ENCODE data around the gene ARVCF. TPM values are rescaled to one million over a fixed set of nuclear protein-coding genes. Genes with fewer than 3 reads are reported as not detected.

The ARVCF gene
- total and polyA plus RNA-seq, 9 of the 15 experiments (the other 6 are each of a cell fraction or from before 2014, with no cell fraction given): 0.03 to 97.4 (median 15.6) TPM

DNA sequence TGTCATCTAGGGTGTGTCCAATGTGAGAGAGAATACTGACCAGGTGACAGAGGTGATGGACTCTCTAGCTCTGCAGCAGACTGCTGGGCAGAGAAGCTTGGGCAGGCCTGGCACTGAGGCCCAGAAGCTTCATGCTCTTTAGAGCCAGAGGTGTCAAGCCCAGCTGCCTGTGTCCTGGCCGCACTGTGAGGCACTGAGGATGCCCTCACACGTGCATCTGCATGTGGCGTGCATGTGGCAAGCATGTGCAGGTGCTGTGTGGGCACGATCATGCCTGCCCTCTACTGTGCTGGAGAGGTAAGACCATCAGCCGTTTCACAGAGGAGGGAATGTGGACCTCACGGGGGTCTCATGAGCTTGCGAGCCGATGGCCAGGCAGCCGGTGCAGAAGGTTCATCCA lies 59.2 kb downstream of the ARVCF start (continued):
- TF ChIP-seq, protein P1, sequence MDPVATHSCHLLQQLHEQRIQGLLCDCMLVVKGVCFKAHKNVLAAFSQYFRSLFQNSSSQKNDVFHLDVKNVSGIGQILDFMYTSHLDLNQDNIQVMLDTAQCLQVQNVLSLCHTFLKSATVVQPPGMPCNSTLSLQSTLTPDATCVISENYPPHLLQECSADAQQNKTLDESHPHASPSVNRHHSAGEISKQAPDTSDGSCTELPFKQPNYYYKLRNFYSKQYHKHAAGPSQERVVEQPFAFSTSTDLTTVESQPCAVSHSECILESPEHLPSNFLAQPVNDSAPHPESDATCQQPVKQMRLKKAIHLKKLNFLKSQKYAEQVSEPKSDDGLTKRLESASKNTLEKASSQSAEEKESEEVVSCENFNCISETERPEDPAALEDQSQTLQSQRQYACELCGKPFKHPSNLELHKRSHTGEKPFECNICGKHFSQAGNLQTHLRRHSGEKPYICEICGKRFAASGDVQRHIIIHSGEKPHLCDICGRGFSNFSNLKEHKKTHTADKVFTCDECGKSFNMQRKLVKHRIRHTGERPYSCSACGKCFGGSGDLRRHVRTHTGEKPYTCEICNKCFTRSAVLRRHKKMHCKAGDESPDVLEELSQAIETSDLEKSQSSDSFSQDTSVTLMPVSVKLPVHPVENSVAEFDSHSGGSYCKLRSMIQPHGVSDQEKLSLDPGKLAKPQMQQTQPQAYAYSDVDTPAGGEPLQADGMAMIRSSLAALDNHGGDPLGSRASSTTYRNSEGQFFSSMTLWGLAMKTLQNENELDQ (CRISPR knock-in tag; IDR thresholded peaks at IDR 0.05; ENCODE audit: borderline replicate concordance): no peak
- TF ChIP-seq ARHGAP35 (IDR thresholded peaks at IDR 0.05; ENCODE audit: partially characterized antibody) (no peak), MYBL2 (IDR thresholded peaks at IDR 0.05; ENCODE audit: low read depth) (no peak), MYBL2 (CRISPR knock-in tag; IDR thresholded peaks at IDR 0.05; ENCODE audit: borderline replicate concordance) (no peak), BHLHE40 (IDR thresholded peaks at IDR 0.05; ENCODE audit: low read length) (0 out of 2 replicates have a peak, but pooled peaks have one; percentile 20), ZNF408 (CRISPR knock-in tag; IDR thresholded peaks at IDR 0.05; ENCODE audit: low read depth) (no peak), GTF2E2 (tag; IDR thresholded peaks at IDR 0.05) (no peak), FOXK1 (CRISPR knock-in tag; IDR thresholded peaks at IDR 0.05; ENCODE audit: borderline replicate concordance) (no peak), ZNF217 (CRISPR knock-in tag; IDR thresholded peaks at IDR 0.05) (no peak), MYC (IDR thresholded peaks at IDR 0.05; ENCODE audit: low read depth, low read length) (peak; percentile 29; the same call in 1 of the 2 replicates), MYC (CRISPR knock-in tag; IDR thresholded peaks at IDR 0.05; ENCODE audit: borderline replicate concordance, low read depth) (no peak), TCFL5 (CRISPR knock-in tag; conservative IDR thresholded peaks at IDR 0.05) (no peak), CCNT2 (IDR thresholded peaks at IDR 0.05; ENCODE audit: borderline replicate concordance, extremely low read depth, insufficient read length, low read depth, low read length) (no peak), TBP (optimal IDR thresholded peaks at IDR 0.05; ENCODE audit: low read depth, low read length) (no peak), DMBX1 (CRISPR knock-in tag; IDR thresholded peaks at IDR 0.05; ENCODE audit: borderline replicate concordance) (no peak), BRD4 (IDR thresholded peaks at IDR 0.05) (no peak), KLF16 (IDR thresholded peaks at IDR 0.05) (no peak), MAZ (CRISPR knock-in tag; conservative IDR thresholded peaks at IDR 0.05 in 1 of 2, IDR thresholded peaks at IDR 0.05 in 1 of 2) (no peak), CC2D1A (IDR thresholded peaks at IDR 0.05) (no peak), ZBTB7A (IDR thresholded peaks at IDR 0.05; ENCODE audit: borderline replicate concordance, control insufficient read depth, low read depth, low read length) (peak; percentile 46; the same call in 1 of the 2 replicates), POLR2G (IDR thresholded peaks at IDR 0.05; ENCODE audit: low read depth, low read length) (peak; percentile 75)
- TF ChIP-seq, protein P2, sequence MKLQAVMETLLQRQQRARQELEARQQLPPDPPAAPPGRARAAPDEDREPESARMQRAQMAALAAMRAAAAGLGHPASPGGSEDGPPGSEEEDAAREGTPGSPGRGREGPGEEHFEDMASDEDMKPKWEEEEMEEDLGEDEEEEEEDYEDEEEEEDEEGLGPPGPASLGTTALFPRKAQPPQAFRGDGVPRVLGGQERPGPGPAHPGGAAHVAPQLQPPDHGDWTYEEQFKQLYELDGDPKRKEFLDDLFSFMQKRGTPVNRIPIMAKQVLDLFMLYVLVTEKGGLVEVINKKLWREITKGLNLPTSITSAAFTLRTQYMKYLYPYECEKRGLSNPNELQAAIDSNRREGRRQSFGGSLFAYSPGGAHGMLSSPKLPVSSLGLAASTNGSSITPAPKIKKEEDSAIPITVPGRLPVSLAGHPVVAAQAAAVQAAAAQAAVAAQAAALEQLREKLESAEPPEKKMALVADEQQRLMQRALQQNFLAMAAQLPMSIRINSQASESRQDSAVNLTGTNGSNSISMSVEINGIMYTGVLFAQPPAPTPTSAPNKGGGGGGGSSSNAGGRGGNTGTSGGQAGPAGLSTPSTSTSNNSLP (IDR thresholded peaks at IDR 0.05; ENCODE audit: borderline replicate concordance, low read depth, low read length): no peak
- TF ChIP-seq, protein P3, sequence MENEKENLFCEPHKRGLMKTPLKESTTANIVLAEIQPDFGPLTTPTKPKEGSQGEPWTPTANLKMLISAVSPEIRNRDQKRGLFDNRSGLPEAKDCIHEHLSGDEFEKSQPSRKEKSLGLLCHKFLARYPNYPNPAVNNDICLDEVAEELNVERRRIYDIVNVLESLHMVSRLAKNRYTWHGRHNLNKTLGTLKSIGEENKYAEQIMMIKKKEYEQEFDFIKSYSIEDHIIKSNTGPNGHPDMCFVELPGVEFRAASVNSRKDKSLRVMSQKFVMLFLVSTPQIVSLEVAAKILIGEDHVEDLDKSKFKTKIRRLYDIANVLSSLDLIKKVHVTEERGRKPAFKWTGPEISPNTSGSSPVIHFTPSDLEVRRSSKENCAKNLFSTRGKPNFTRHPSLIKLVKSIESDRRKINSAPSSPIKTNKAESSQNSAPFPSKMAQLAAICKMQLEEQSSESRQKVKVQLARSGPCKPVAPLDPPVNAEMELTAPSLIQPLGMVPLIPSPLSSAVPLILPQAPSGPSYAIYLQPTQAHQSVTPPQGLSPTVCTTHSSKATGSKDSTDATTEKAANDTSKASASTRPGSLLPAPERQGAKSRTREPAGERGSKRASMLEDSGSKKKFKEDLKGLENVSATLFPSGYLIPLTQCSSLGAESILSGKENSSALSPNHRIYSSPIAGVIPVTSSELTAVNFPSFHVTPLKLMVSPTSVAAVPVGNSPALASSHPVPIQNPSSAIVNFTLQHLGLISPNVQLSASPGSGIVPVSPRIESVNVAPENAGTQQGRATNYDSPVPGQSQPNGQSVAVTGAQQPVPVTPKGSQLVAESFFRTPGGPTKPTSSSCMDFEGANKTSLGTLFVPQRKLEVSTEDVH (IDR thresholded peaks at IDR 0.05; ENCODE audit: low read depth, partially characterized antibody): no peak

Data from K562 (cell line).